Measurements from ENCODE around the gene MBOAT1.
"Not testable (repeated sequence)": the region's sequence is repeated elsewhere in the genome, so short reads cannot be mapped to it uniquely, and the experiment has no call there.

Gene MBOAT1

DNA sequence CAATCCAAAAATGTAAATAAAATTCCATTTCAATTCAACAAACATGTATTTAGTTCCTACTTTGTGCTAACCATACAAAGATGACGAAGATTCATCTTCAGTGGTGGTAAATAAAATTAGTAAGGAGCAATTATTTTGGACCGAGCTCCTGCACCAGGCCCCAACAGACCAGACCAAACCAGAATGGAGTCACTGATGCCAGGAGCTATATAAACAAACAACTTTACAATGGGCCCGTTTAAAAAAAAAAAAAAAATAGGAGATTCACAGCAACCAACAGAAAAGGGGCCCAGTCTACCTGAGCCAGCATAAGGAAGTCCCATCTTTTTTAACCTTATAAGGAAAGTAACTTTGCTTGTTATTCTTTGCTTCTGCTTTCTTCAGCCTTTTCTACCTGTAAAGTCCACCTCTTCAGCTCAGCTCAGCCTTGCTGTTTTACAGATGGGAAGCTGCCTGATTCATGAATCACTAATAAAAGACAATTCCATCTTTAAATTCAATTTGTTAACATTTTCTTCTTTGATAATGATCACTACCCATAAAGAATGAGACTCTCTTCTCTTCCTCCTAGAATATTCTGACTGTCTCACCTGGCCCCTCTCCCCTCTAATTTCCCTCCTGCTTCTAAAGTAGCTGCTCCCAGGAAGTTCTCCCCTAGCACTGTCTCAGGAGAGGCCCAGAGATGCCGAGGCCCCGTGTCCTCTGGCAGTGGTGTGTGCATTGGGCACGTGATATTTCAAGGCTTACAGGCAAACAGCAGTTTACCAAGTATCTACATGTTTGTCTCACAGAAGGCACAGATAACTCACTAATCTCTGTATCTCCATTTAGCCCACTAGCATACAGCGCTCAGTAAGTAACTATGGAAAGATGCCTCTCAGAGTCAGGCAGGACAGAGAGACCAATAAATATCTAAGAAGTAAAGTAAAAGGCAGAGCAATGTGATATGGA, 8.4 kb downstream of the MBOAT1 start:
- no peak for DNase-seq (ENCODE audit: low read depth in 2 of 2, low spot score in 1 of 2)

DNA sequence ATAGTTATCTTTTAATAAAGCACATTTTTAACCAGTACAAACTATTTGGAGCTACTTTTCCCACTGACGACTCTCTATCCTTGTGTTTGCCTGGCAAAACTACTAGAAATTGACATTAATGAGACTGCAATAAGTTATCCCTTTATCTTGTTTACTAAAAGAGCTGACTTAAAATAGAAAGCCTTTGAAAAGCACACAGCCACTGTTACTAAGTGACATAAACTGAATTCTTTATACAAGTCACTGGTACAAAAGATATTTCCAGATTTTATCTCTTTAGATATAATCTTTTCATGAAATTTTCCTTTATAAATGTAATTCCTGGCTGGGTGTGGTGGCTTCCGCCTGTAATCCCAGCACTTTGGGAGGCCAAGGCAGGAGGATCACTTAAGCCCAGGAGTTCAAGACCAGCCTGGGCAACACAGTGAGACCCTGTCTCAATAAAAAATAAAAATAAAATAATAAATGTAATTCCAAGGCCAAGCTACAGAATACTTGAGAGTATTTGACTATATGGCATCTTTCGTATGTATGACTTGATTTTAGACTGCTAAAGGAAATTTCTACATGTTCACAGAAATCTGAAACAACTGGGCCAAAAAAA, 9.5 kb downstream of the MBOAT1 start:
- no peak for DNase-seq (ENCODE audit: low read depth in 2 of 2, low spot score in 1 of 2)

DNA sequence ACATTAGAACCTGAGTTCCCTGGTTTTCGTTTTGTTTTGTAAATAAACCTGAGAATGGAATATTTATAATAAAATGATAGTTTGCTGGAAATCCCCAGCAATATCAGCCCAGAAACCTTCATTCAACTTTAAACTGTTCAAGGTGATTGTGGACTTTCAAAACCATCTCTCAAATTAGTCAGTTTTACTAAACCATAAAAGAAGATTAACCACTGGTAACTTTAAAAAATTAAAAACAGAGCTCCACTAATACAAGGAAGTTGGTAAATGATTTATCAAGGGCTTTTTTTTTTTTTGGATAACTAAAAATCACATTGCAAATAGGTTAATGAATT, 10.0 kb downstream of the MBOAT1 start:
- no peak for DNase-seq (ENCODE audit: low read depth in 2 of 2, low spot score in 1 of 2)

DNA sequence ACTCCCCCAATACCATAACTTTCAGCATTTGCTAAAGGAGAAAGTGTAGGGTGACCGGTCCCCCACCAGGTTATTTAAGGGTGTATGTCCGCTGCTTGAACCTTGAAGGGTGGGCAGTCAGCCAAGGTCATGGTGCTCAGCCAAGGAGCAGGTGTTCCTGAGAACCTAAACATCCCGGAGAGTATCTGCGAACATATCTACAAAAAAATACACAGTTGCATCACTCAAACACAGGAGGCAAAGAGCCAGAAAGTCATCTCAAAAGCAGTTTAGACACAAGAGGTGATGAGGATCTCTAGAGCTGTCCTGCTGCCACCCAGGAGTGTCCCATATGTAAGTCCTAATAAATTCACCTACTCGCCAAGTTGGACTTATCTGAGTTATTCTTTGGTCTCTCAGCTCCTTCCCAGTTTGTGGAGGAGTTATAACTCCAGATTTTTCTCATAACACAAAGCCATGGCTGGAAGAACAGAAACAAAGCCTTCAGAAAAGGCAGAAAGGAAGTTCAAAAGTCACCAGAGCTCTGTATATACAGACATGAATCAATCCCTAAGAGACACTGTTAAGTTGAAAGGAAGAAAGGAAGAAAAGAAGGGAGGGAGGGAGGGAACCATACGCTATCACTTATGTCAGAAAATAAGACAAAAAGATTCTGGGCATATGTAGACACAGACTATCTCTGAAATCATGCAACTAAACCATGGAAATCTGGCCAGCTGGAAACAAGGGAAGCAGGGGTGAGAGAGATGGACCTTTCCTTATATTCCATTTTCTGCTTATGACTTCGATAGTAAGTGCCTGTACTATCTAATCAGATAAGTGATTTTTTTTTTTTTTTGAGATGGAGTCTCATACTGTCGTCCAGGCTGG, 11.3 kb downstream of the MBOAT1 start:
- DNase-seq (ENCODE audit: low read depth in 2 of 2, low spot score in 1 of 2): no peak

DNA sequence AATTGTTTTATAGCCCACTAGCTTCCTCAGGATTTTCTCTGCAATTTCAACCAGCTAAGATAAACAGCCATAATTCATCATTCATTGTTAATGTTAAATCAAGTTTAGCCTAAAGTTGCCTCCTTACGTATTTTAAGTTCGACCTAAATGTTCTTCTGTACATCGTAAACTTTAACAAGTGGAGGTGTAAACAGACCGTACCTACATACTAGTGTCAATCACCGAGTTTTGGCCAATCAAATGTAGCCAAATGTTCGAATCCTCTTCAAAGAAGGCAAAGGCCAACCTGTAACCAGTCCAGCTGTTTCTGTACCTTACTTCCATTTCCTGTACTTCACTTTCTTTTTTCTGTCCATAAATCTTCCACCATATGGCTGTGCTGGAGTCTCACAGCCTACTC, 13.5 kb downstream of the MBOAT1 start:
- no peak for DNase-seq (ENCODE audit: low read depth in 2 of 2, low spot score in 1 of 2)

DNA sequence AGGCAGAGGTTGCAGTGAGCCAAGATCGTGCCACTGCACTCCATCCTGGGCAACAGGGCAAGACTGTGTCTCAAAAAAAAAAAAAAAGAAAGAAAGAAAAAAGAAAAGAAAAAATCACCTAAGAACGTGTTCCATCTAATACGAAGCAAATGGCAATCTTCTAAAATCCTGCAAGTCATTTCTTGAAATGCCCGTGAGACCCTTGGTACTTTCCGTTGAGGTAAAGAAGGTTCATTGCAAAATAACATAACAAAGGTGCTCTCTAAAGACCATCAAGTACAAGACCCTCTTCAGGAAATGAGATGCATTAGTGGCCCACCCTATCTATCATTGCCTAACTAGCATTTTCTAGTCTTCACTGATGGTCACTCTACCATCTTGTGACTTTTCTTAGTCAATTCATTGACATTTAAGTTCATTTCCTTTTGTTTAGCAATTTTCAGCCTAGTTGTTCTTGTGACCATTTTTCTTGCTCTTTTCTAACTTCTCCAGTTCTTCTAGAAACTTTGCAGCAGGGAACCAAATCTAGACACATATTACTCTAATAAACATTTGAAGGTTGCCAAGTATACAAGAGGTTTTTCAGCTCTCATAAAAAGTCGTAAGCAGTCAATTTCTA, 14.0 kb downstream of the MBOAT1 start:
- no peak for DNase-seq (ENCODE audit: low read depth in 2 of 2, low spot score in 1 of 2)

DNA sequence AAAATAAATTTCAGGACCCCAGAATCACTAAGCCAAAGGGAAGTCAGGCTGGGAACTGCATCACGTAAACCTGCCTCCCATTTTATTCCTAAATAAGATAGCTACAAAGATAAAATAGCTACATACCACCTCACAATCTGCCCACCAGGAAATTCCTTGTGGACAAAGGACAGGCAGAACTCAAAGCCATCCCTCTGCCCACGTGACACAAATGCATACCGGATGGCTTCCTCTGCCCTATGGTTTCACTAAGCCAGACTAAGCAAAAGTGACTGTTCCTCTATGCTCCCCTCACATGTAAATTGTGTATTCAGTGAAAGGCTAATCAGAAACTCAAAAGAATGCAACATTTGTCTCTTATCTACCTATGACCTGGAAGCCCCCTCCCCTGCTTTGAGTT, 15.0 kb downstream of the MBOAT1 start:
- no peak for DNase-seq (ENCODE audit: low read depth in 2 of 2, low spot score in 1 of 2)

DNA sequence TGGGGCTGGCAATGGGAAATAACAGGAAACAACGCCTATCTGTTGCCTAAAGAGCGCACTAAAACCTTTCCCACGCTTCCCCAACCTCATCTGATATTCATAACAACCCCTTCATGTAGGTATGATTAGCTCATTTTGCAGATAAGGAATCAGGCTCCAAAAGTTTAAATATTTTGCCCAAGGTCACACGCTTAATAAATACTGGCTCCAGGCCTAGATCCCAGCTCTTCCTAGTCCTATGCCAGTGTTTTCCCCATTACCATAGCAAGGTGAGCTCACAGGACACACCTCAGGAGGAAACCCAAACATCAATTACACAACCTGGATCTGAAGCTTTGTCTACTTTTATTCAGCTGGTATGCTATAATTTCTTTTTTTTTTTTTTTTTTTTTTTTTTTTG, 19.6 kb downstream of the MBOAT1 start:
- no peak for DNase-seq (ENCODE audit: low read depth in 2 of 2, low spot score in 1 of 2)

DNA sequence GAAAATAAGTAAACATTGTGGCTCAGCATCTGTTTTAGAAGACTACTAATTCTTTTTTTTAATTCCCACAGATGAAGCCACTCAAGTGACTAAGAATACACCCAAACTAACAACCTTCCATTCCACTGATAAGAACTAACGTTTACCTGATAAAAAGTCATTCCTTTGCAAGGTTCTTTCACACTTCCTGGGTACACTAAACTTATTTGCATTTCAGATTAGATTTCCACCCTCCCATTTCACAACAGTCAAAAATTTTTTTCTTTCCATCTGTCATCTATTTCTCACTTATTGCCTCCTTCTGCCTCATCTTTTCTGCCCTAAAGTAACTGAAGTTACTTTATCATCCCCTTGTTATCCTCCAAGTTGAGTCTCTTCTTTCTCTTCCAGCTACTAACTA, 20.3 kb downstream of the MBOAT1 start:
- DNase-seq (ENCODE audit: low read depth in 2 of 2, low spot score in 1 of 2): no peak

DNA sequence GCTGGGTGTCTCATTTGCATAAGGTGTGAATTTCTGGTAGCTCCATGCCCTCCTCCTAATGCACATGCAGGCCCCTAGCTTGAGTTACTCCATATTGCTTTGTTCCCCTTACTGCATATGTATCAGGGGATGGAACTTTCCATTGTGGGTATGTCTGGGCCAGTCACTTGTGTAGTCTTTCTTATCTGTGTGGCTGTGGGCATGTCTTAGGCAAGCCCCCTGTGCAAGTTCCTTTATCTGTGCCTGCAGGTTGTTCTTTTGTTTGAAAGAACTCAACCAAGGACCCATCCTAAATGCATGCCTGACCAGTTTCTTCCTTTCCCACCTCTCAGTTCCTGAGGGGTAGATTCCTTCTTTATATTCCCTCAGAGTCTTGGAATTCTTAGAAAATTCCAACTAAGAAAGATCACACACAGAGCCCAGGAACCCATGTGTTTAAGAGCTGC, 23.6 kb downstream of the MBOAT1 start:
- no peak for DNase-seq (ENCODE audit: low read depth in 2 of 2, low spot score in 1 of 2)

DNA sequence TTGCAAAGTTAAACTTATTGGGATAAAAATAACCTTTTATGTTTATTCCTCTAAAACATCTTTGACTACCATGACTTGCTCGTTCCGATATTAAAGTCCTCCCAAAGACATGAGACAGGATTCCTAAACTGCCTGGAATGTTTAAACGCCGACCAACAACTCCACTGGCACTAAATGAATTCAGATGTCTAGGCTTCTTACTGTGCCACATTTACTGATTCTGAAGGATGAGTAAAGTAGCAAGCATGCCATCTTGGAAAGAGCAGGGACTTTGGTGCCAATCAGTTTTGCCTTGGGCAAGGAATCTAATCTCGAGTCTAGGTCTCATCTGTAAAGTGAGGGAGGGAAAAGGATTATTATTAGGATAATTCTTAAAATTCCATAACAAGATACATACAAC, 25.3 kb downstream of the MBOAT1 start:
- no peak for DNase-seq (ENCODE audit: low read depth in 2 of 2, low spot score in 1 of 2)

DNA sequence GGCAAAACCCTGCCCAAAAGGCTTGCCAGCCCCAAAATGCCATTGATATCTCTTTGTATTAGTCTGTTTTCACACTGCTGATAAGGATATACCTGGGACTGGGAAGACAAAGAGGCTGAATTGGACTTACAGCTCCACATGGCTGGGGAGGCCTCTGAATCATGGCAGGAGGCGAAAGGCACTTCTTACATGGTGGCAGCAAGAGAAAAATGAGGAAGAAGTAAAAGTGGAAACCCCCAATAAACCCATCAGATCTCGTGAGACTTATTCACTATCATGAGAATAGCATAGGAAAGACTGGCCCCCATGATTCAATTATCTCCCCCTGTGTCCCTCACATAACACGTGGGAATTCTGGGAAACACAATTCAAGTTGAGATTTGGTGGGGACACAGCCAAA, 28.6 kb downstream of the MBOAT1 start:
- DNase-seq (ENCODE audit: low read depth in 2 of 2, low spot score in 1 of 2): no peak

DNA sequence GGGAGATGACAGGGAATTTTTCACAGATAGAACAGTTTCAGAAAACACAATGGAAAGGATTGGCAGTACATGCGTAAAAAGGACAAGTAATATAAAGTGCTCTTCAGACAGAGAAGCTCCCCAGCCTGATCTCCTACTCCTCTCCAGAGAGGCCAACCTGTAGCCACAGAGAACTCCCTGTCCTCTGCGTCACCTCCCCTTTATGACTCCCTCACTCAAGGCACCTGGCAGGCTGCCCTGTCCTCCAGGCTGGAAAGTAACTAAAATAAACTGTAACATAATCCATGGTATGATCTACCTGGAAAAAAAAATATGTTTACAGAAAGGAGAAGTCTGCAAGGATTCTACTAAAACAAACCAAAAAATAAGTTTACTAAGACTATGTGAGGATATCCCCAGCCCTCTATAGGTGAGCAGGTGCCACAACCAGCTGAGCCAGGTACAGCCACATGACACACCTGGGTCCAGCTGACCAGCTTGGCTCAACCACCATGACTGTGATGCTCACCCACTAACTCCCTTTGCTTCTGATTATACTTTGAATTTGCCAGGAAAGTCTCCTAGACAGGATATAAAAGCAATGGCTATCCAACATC, 29.2 kb downstream of the MBOAT1 start:
- no peak for DNase-seq (ENCODE audit: low read depth in 2 of 2, low spot score in 1 of 2)

DNA sequence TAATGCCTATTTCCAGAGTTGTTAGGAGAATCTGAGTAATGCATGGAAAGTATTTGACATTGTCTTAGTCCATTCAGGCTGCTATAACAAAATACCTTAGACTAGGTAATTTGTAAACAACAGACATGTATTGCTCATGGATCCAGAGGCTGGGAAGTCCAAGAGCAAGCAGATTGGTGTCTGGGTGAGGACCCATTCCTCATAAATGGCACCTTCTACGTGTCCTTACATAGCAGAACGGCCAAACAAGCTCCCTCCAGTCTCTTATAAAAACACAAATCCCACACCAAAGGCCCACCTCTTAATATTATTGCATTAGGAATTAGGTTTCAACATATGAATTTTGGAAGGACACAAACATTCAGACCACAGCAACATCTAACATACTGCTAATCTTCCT, 30.2 kb downstream of the MBOAT1 start:
- no peak for DNase-seq (ENCODE audit: low read depth in 2 of 2, low spot score in 1 of 2)

DNA sequence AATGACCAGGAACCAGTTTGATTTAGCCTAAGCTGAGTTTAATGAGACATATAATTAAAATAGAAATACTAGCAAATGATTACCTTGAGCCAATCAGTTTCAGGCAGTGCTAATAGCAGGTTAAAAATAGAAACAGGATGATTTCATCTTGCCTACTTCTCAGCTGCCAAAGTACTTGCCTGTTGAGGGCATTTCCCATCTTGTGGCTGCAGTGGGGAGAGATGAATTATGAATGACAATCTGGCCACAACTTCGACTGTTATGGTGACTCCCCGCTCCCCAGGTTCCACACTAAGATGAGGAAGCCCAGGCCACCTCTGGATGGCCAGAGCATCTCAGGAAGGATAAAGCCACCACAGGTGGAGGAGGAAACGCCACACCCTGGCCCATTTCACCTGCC, 31.3 kb downstream of the MBOAT1 start:
- DNase-seq (ENCODE audit: low read depth in 2 of 2, low spot score in 1 of 2): no peak

DNA sequence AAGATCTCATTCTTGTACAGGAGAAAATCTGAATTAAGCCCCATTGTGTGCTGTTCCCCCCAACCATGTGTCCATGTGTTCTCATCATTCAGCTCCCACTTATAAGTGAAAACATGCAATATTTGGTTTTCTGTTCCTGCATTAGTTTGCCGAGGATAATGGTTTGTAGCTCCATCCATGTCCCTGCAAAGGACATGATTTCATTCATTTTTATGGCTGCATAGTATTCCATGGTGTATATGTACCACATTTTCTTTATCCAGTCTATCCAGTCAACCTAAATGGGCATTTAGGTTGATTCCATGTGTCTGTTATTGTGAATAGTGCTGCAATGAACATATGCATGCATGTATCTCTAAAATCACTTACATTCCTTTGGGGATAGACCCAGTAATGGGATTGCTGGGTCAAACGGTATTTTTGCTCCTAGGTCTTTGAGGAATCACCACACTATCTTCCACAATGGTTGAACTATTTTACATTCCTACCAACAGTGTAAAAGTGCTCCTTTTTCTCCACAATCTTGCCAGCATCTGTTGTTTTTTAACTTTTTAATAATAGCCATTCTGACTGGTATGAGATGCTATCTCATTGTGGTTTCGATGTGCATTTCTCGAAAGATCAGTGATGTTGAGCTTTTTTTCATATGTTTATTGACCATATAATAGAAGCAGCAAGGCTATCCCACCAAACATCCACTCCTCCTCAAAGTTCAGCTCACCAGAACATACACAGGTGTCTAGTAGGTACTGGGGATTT, 32.8 kb downstream of the MBOAT1 start:
- not testable (repeated sequence) for DNase-seq (ENCODE audit: low read depth in 2 of 2, low spot score in 1 of 2)

DNA sequence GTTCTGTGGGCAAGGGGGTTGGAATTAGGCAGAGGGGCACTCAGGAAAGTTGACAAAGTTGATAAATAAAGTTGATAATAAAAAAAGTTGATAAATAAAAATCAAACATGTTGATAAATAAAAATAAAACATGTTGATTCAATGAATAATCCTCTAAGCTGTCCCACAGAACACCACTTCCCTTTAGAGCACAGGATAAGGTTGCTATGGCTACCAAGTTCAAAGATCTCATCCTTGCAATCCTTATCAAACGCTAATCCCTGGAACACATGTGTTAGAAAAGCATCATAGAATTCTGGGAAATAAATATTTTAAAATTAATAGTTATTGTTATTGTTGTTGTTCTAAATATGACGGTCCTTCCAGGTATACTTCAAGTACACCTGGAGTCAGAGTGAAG, 33.9 kb downstream of the MBOAT1 start:
- no peak for DNase-seq (ENCODE audit: low read depth in 2 of 2, low spot score in 1 of 2)

DNA sequence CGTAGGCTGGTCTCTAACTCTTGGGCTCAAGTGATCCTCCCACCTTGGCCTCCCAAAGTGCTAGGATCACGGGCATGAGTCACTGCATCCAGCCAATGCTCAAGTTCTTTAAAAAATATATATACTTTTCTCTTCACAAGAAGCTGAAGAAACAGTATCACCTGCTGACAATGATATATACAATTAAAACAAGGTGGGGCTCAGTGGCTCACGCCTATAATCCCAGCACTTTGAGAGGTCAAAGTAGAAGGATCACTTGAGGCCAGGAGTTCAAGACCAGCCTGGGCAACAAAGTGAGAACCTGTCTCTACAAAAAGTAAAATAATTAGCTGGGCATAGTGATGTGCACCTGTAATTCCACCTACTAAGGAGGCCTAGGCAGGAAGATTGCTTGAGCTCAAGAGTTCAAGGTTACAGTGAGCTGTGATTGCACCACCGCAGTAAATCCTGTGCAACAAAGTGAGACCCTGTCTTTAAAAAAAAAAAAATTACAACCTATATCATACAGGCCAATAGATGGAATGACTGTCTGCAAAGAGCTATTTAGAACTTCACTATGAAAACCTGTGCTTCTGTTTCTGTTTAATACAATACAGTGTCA, 36.4 kb downstream of the MBOAT1 start:
- no peak for DNase-seq (ENCODE audit: low read depth in 2 of 2, low spot score in 1 of 2)

DNA sequence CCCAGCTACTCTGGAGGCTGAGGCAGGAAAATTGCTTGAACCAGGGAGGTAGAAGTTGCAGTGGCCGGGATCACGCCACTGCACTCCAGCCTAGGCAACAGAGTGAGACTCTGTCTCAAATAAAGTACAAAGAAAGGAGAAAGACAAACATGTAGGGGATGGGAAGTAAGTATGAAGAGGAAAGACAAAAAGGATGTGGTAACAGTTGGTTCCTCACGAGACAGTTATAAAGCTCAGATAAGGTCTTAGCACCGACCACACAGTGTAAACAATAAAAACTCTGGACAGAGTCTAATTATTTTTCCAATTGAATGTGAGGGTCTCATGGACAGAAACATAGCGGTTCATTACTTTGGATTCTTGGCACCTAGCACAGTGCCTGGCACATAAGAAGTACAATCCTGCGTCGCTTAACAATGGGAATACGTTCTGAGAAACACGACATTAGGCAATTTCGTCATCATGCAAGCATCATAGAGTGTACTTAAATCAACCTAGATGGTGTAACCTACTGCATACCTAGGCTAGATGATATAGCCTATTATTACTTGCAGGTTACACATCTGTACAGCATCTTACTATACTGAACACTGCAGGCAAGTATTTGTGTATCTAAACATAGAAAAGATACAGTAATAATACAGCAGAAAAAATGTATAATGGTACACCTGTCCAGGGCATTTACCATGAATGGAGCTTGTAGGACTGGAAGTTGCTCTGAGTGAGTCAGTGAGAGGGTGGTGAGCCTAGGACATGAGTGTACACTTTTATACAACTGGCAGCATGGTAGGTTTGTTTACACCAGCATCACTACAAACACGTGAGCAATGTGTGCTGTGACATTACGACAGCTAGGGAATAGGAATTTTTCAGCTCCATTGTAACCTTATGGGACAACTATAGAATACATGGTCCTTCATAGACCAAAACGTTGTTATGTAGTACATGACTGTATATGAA, 38.2 kb downstream of the MBOAT1 start:
- DNase-seq (ENCODE audit: low read depth in 2 of 2, low spot score in 1 of 2): no peak

Data from stimulated activated CD8-positive, alpha-beta memory T cell treated with anti-CD3 and anti-CD28 coated beads, Interleukin-4, amount 100 ng/mL, for 1 hour (primary cell).